HepG2 (cell line): ENCODE data around the gene PSME3IP1.
"Not testable (repeated sequence)": the region's sequence is repeated elsewhere in the genome, so short reads cannot be mapped to it uniquely, and the experiment has no call there.

ENCODE experiments used
- HIVEP1 ChIP-seq: sonication (generic); formaldehyde crosslinking; IDR thresholded peaks from 2 replicates; pipeline ENCODE4 v1.4.0; 2020; ENCODE audit warnings: mild to moderate bottlenecking, missing genetic modification reagents
- HMGXB4 ChIP-seq, 2 experiments: sonication (generic) in 1 of 2; formaldehyde crosslinking in 1 of 2; IDR thresholded peaks; 2 replicates each; pipeline versions ENCODE4 v1.4.0 to v1.6.1; 2018 to 2020; ENCODE audit warnings: missing genetic modification reagents in 2 of 2, borderline replicate concordance in 1 of 2, low read depth in 1 of 2, mild to moderate bottlenecking in 1 of 2, missing biosample characterization in 1 of 2
- HNF1B ChIP-seq: sonication (generic); formaldehyde crosslinking; IDR thresholded peaks from 2 replicates; pipeline ENCODE4 v1.5.1; 2020; ENCODE audit warnings: mild to moderate bottlenecking, moderate library complexity, missing genetic modification reagents
- SRSF9 ChIP-seq: fragments of 200-400 bp; formaldehyde crosslinking; IDR thresholded peaks from 2 replicates; pipeline ENCODE4 v1.6.1; 2018; ENCODE audit warnings: borderline replicate concordance, mild to moderate bottlenecking, low read depth, low read length; ENCODE audit not compliant: insufficient read depth, poor library complexity, severe bottlenecking

GRCh38 chr16:57200321-57200720 is 14.5 kb upstream of the PSME3IP1 start:
- TF ChIP-seq HMGXB4 (CRISPR knock-in tag; IDR thresholded peaks at IDR 0.05; ENCODE audit: borderline replicate concordance in 1 of 2, low read depth in 1 of 2); HIVEP1 (CRISPR knock-in tag); SRSF9; HNF1B (CRISPR knock-in tag): not testable (repeated sequence)
